ENCODE results near the gene FOXP1. TPM values are rescaled to one million over a fixed set of nuclear protein-coding genes. Genes with fewer than 3 reads are reported as not detected.

FOXP1 gene
- total and polyA plus RNA-seq, 9 of the 15 experiments (the other 6 are each of a cell fraction or from before 2014, with no cell fraction given): 7.7 to 34.5 (median 13.7) TPM

DNA sequence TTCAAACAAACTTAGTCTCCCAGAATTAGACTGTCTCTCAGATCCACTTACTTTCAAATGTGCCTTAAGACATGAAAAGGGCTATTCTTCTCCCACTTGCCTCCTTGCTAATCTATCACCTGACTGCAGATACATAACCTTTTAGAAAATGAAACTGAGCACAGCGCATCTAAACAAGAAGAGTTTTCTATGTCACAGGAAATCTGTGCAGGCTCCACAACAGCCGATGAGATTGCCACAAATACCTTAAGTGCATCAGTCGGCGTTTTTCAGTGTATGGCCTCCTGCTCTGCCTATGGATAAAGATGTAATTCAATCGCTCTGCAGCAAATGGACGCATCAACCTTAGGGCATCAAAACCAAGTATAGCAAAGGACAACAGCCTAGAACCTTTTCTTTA, 544.2 kb downstream of the FOXP1 start:
- Histone ChIP-seq H3K27me3 (ENCODE audit: control insufficient read depth in 2 of 2, insufficient read depth in 2 of 2, low read length in 2 of 2) (no peaks in the 10 kb centered on the region), H3K27ac (ENCODE audit: extremely low read depth, low read depth, low read length) (no peak overlapping the region), H3K4me2 (ENCODE audit: insufficient read depth, low read length) (no peak overlapping the region), H3K4me1 (replicated peaks in 1 of 2; ENCODE audit: control insufficient read depth in 2 of 2, insufficient read depth in 2 of 2, low read length in 2 of 2) (peaks cover 0 to 7% of the 10 kb centered on the region in 2 experiments; a peak in 2 of 5 replicates), H3K9me1 (ENCODE audit: control insufficient read depth, insufficient read depth, low read length) (no peaks in the 10 kb centered on the region), H3K36me3 (ENCODE audit: control insufficient read depth, insufficient read depth, low read length) (peaks cover 70% of the 10 kb centered on the region; the same call in 2 of the 3 replicates), H3K9ac (ENCODE audit: insufficient read depth in 1 of 2, low read depth in 2 of 2, low read length in 2 of 2) (no peak overlapping the region), H3K4me3 (no peak overlapping the region), H3K9me3 (replicated peaks; ENCODE audit: control insufficient read depth, insufficient read depth, low read depth, low read length) (no peaks in the 10 kb centered on the region), H4K20me1 (replicated peaks; ENCODE audit: control insufficient read depth, insufficient read depth, low read length) (no peaks in the 10 kb centered on the region), H2AFZ (ENCODE audit: low read depth, low read length) (no peak overlapping the region), H3K79me2 (ENCODE audit: control insufficient read depth, insufficient read depth, low read length) (no peaks in the 10 kb centered on the region)
- DNase-seq (ENCODE audit: extremely low read depth in 1 of 4, low spot score in 3 of 4) (no peak), FAIRE-seq (no peak), ATAC-seq (no peak)
- 87% methylated on average over 5 of the region's 6 CpGs for whole genome bisulfite sequencing (ENCODE audit: insufficient coverage, low coverage, missing lambda C conversion rate)
- intact Hi-C loops (cut with micrococcal nuclease) (no loop called here), in situ Hi-C loops (cut with MboI) (no loop called here)
- TF ChIP-seq ZNF316 (IDR thresholded peaks at IDR 0.05) (0 out of 2 replicates have a peak, but pooled peaks have one; percentile 3), MAFK (IDR thresholded peaks at IDR 0.05; ENCODE audit: low read length) (peak; percentile 43), BRF2 (IDR thresholded peaks at IDR 0.05; ENCODE audit: borderline replicate concordance, insufficient read depth, insufficient read length) (no peak)
- POLR2A ChIA-PET: no interaction called here
- CTCF ChIA-PET (ENCODE audit: low intra/inter-chr PET ratio): no interaction called here
- no TSS peak for BruUV-seq (replicated peaks)

- CTCF ChIA-PET (ENCODE audit: low intra/inter-chr PET ratio): no interaction called here
- no peak for TF ChIP-seq POLR2G (IDR thresholded peaks at IDR 0.05; ENCODE audit: low read depth, low read length)
- no peak for TF ChIP-seq ZKSCAN1 (IDR thresholded peaks at IDR 0.05; ENCODE audit: low read depth, low read length)
- TF ChIP-seq ZNF780A (CRISPR knock-in tag; IDR thresholded peaks at IDR 0.05): no peak
- TF ChIP-seq, protein P1, sequence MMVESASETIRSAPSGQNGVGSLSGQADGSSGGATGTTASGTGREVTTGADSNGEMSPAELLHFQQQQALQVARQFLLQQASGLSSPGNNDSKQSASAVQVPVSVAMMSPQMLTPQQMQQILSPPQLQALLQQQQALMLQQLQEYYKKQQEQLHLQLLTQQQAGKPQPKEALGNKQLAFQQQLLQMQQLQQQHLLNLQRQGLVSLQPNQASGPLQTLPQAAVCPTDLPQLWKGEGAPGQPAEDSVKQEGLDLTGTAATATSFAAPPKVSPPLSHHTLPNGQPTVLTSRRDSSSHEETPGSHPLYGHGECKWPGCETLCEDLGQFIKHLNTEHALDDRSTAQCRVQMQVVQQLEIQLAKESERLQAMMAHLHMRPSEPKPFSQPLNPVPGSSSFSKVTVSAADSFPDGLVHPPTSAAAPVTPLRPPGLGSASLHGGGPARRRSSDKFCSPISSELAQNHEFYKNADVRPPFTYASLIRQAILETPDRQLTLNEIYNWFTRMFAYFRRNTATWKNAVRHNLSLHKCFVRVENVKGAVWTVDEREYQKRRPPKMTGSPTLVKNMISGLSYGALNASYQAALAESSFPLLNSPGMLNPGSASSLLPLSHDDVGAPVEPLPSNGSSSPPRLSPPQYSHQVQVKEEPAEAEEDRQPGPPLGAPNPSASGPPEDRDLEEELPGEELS (CRISPR knock-in tag; IDR thresholded peaks at IDR 0.05; ENCODE audit: borderline replicate concordance): no peak
- no peak for TF ChIP-seq MAZ (CRISPR knock-in tag; conservative IDR thresholded peaks at IDR 0.05 in 1 of 2, IDR thresholded peaks at IDR 0.05 in 1 of 2)
- TF ChIP-seq ESRRA (IDR thresholded peaks at IDR 0.05; ENCODE audit: borderline replicate concordance, low read depth): no peak
- TF ChIP-seq ETV5 (CRISPR knock-in tag; IDR thresholded peaks at IDR 0.05; ENCODE audit: low read depth): no peak
- no peak for TF ChIP-seq MED1 (CRISPR knock-in tag; IDR thresholded peaks at IDR 0.05; ENCODE audit: borderline replicate concordance)
- no peak for TF ChIP-seq KDM5B (IDR thresholded peaks at IDR 0.05; ENCODE audit: insufficient replicate concordance, low read depth, low read length)
- TF ChIP-seq, protein P2, sequence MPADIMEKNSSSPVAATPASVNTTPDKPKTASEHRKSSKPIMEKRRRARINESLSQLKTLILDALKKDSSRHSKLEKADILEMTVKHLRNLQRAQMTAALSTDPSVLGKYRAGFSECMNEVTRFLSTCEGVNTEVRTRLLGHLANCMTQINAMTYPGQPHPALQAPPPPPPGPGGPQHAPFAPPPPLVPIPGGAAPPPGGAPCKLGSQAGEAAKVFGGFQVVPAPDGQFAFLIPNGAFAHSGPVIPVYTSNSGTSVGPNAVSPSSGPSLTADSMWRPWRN (IDR thresholded peaks at IDR 0.05; ENCODE audit: low read depth): no peak
Measured at GRCh38 chr3:71037775-71038174, 545.8 kb downstream of the FOXP1 start.

More at GRCh38 chr3:71037775-71038174, 545.8 kb downstream of the FOXP1 start:
- no peak overlapping the region for H3K27ac ChIP-seq (ENCODE audit: extremely low read depth, low read depth, low read length)
- DNase-seq (ENCODE audit: extremely low read depth in 1 of 4, low spot score in 3 of 4) (no peak), FAIRE-seq (no peak), ATAC-seq (no peak)
- no peak overlapping the region for H3K9ac ChIP-seq (ENCODE audit: insufficient read depth in 1 of 2, low read depth in 2 of 2, low read length in 2 of 2)
- in situ Hi-C loops (cut with MboI) (no loop called here), intact Hi-C loops (cut with micrococcal nuclease) (no loop called here)
- H3K9me3 ChIP-seq (replicated peaks; ENCODE audit: control insufficient read depth, insufficient read depth, low read depth, low read length): no peaks in the 10 kb centered on the region
- POLR2A ChIA-PET: no interaction called here
- no peak overlapping the region for H2AFZ ChIP-seq (ENCODE audit: low read depth, low read length)
- H3K4me3 ChIP-seq: no peak overlapping the region
- 89% methylated on average over 7 of the region's 7 CpGs for WGBS (ENCODE audit: insufficient coverage, low coverage, missing lambda C conversion rate)
- H3K9me1 ChIP-seq (ENCODE audit: control insufficient read depth, insufficient read depth, low read length): no peaks in the 10 kb centered on the region
- peaks cover 65% of the 10 kb centered on the region; the same call in 2 of the 3 replicates for H3K36me3 ChIP-seq (ENCODE audit: control insufficient read depth, insufficient read depth, low read length)
- H3K4me2 ChIP-seq (ENCODE audit: insufficient read depth, low read length): no peak overlapping the region
- H4K20me1 ChIP-seq (replicated peaks; ENCODE audit: control insufficient read depth, insufficient read depth, low read length): no peaks in the 10 kb centered on the region
- no peaks in the 10 kb centered on the region for H3K79me2 ChIP-seq (ENCODE audit: control insufficient read depth, insufficient read depth, low read length)
- BruUV-seq (replicated peaks): no TSS peak
- H3K4me1 ChIP-seq (replicated peaks in 1 of 2; ENCODE audit: control insufficient read depth in 2 of 2, insufficient read depth in 2 of 2, low read length in 2 of 2): peaks cover 0 to 7% of the 10 kb centered on the region in 2 experiments; a peak in 2 of 5 replicates
- no peaks in the 10 kb centered on the region for H3K27me3 ChIP-seq (ENCODE audit: control insufficient read depth in 2 of 2, insufficient read depth in 2 of 2, low read length in 2 of 2)
